Skeletal muscle satellite cell (primary cell): Measurements from ENCODE around the gene SLC4A1AP.
"Not testable (repeated sequence)": the region's sequence is repeated elsewhere in the genome, so short reads cannot be mapped to it uniquely, and the experiment has no call there.

Source experiments
- H3K27me3 ChIP-seq: 2 replicates; pipeline ENCODE4 v1.7.0; 2013; ENCODE audit warnings: low read length; ENCODE audit not compliant: control insufficient read depth, insufficient read depth
- H3K36me3 ChIP-seq: 2 replicates; pipeline ENCODE4 v1.7.0; 2013; ENCODE audit warnings: mild to moderate bottlenecking, control low read depth, low read length; ENCODE audit not compliant: insufficient read depth
- H3K4me1 ChIP-seq: 2 replicates; pipeline ENCODE4 v1.7.0; 2013; ENCODE audit warnings: low read length; ENCODE audit not compliant: control insufficient read depth, insufficient read depth
- H3K4me2 ChIP-seq: 2 replicates; pipeline ENCODE4 v1.7.0; 2013; ENCODE audit warnings: mild to moderate bottlenecking, low read length
- H3K4me3 ChIP-seq: 2 replicates; pipeline ENCODE4 v1.7.0; 2013; ENCODE audit warnings: low read length
- H3K9ac ChIP-seq: 2 replicates; pipeline ENCODE4 v1.7.0; 2013; ENCODE audit warnings: mild to moderate bottlenecking, low read depth, low read length, moderate library complexity
- H3K9me3 ChIP-seq: replicated peaks from 2 replicates; pipeline ENCODE4 v1.7.0; 2013; ENCODE audit warnings: mild to moderate bottlenecking, control low read depth, low read length

SLC4A1AP gene

GRCh38 chr2:27683390-27684071 lies 19.8 kb downstream of the SLC4A1AP start:
- Histone ChIP-seq H3K36me3 (peaks cover 31% of the 10 kb centered on the region), H3K4me2 (no peak overlapping the region), H3K4me1 (peaks cover 28% of the 10 kb centered on the region), H3K4me3 (no peak overlapping the region), H3K9me3 (no peaks in the 10 kb centered on the region), H3K9ac (peak overlapping the region; percentile 58), H3K27me3 (no peaks in the 10 kb centered on the region)

GRCh38 chr2:27685006-27685405 lies 21.3 kb downstream of the SLC4A1AP start:
- H3K36me3 ChIP-seq = peaks cover 26% of the 10 kb centered on the region
- not testable (repeated sequence) for H3K27me3 ChIP-seq, H3K4me2 ChIP-seq, H3K9me3 ChIP-seq, H3K9ac ChIP-seq, H3K4me3 ChIP-seq
- peaks cover 35% of the 10 kb centered on the region for H3K4me1 ChIP-seq

GRCh38 chr2:27685577-27685976 lies 21.9 kb downstream of the SLC4A1AP start:
- Histone ChIP-seq H3K36me3 (peaks cover 26% of the 10 kb centered on the region), H3K4me3 (no peak overlapping the region)

GRCh38 chr2:27687232-27687631 lies 23.5 kb downstream of the SLC4A1AP start:
- Histone ChIP-seq H3K4me2 (no peak overlapping the region), H3K36me3 (peaks cover 26% of the 10 kb centered on the region), H3K27me3 (no peaks in the 10 kb centered on the region), H3K4me3 (no peak overlapping the region), H3K9me3 (no peaks in the 10 kb centered on the region), H3K4me1 (peaks cover 21% of the 10 kb centered on the region), H3K9ac (no peak overlapping the region)

More at GRCh38 chr2:27685577-27685976, 21.9 kb downstream of the SLC4A1AP start:
- Histone ChIP-seq H3K9me3 (no peaks in the 10 kb centered on the region), H3K27me3 (no peaks in the 10 kb centered on the region), H3K4me1 (peaks cover 35% of the 10 kb centered on the region), H3K9ac (no peak overlapping the region), H3K4me2 (no peak overlapping the region)

GRCh38 chr2:27689424-27689823 lies 25.7 kb downstream of the SLC4A1AP start:
- Histone ChIP-seq H3K4me1 (peaks cover 7% of the 10 kb centered on the region), H3K4me3 (no peak overlapping the region), H3K27me3 (no peaks in the 10 kb centered on the region), H3K4me2 (no peak overlapping the region), H3K9me3 (no peaks in the 10 kb centered on the region), H3K36me3 (peaks cover 25% of the 10 kb centered on the region), H3K9ac (no peak overlapping the region)

GRCh38 chr2:27690052-27690451 lies 26.4 kb downstream of the SLC4A1AP start:
- Histone ChIP-seq H3K4me1 (peaks cover 7% of the 10 kb centered on the region), H3K36me3 (peaks cover 20% of the 10 kb centered on the region), H3K27me3 (no peaks in the 10 kb centered on the region), H3K9me3 (no peaks in the 10 kb centered on the region), H3K4me2 (no peak overlapping the region), H3K9ac (no peak overlapping the region), H3K4me3 (no peak overlapping the region)

GRCh38 chr2:27697660-27698059 lies 34.0 kb downstream of the SLC4A1AP start:
- Histone ChIP-seq H3K4me2 (no peak overlapping the region), H3K36me3 (peaks cover 13% of the 10 kb centered on the region), H3K4me1 (peaks cover 11% of the 10 kb centered on the region), H3K27me3 (no peaks in the 10 kb centered on the region), H3K4me3 (no peak overlapping the region), H3K9ac (no peak overlapping the region), H3K9me3 (no peaks in the 10 kb centered on the region)

GRCh38 chr2:27701676-27702075 lies 38.0 kb downstream of the SLC4A1AP start:
- no peaks in the 10 kb centered on the region for H3K9me3 ChIP-seq
- H3K36me3 ChIP-seq = no peaks in the 10 kb centered on the region
- H3K27me3 ChIP-seq = no peaks in the 10 kb centered on the region
- no peak overlapping the region for H3K4me3 ChIP-seq
- H3K9ac ChIP-seq = peak overlapping the region; percentile 4
- H3K4me2 ChIP-seq = peak overlapping the region; percentile 4
- H3K4me1 ChIP-seq = peaks cover 45% of the 10 kb centered on the region

GRCh38 chr2:27702302-27702701 lies 38.6 kb downstream of the SLC4A1AP start:
- no peaks in the 10 kb centered on the region for H3K9me3 ChIP-seq
- H3K36me3 ChIP-seq = no peaks in the 10 kb centered on the region
- no peak overlapping the region for H3K9ac ChIP-seq
- H3K4me2 ChIP-seq = no peak overlapping the region
- no peaks in the 10 kb centered on the region for H3K27me3 ChIP-seq
- peaks cover 52% of the 10 kb centered on the region for H3K4me1 ChIP-seq
- no peak overlapping the region for H3K4me3 ChIP-seq

- H3K4me3 ChIP-seq = no peak overlapping the region
- H3K4me1 ChIP-seq = peaks cover 64% of the 10 kb centered on the region
- H3K9me3 ChIP-seq = no peaks in the 10 kb centered on the region
- no peaks in the 10 kb centered on the region for H3K27me3 ChIP-seq
- H3K4me2 ChIP-seq = peak overlapping the region; percentile 57
- peak overlapping the region; percentile 50 for H3K9ac ChIP-seq
- H3K36me3 ChIP-seq = no peaks in the 10 kb centered on the region
Observed at GRCh38 chr2:27703638-27704341, 40.1 kb downstream of the SLC4A1AP start.

GRCh38 chr2:27704342-27704876 lies 40.7 kb downstream of the SLC4A1AP start:
- Histone ChIP-seq H3K9me3 (no peaks in the 10 kb centered on the region), H3K4me1 (peaks cover 64% of the 10 kb centered on the region), H3K36me3 (no peaks in the 10 kb centered on the region), H3K9ac (peak overlapping the region; percentile 50), H3K4me2 (no peak overlapping the region), H3K27me3 (no peaks in the 10 kb centered on the region), H3K4me3 (no peak overlapping the region)
